HL-60 (cell line): ENCODE results near the gene SELP.
"Not testable (repeated sequence)": the region's sequence is repeated elsewhere in the genome, so short reads cannot be mapped to it uniquely, and the experiment has no call there.

Source experiments
- DNase-seq, 2 experiments: peaks; one replicate each; pipeline ENCODE4 v3.0.0-alpha.2; 2010 to 2020; ENCODE audit warnings: low read depth in 1 of 2, low spot score in 1 of 2
- H3K27ac ChIP-seq: fragments of 250-450 bp; sonication (Bioruptor Pico); replicated peaks from 2 replicates; pipeline ENCODE4 v1.5.1; 2020; ENCODE audit warnings: mild to moderate bottlenecking, moderate library complexity
- H3K27me3 ChIP-seq: fragments of 250-450 bp; sonication (Bioruptor Pico); 2 replicates; pipeline ENCODE4 v1.5.1; 2021; ENCODE audit warnings: mild to moderate bottlenecking, moderate library complexity; ENCODE audit not compliant: insufficient read depth, poor library complexity, severe bottlenecking
- H3K4me3 ChIP-seq: replicated peaks from 2 replicates; pipeline ENCODE4 v1.5.1; 2011; ENCODE audit warnings: mild to moderate bottlenecking, control low read depth, low read length; ENCODE audit not compliant: insufficient read depth
- GABPA ChIP-seq: IDR thresholded peaks from 2 replicates; pipeline ENCODE4 v1.6.1; 2012; ENCODE audit warnings: low read depth
- POLR2AphosphoS5 ChIP-seq: IDR thresholded peaks from 2 replicates; pipeline ENCODE4 v1.6.1; 2012; ENCODE audit warnings: low read depth
- REST ChIP-seq: IDR thresholded peaks from 2 replicates; pipeline ENCODE4 v1.6.1; 2012; ENCODE audit warnings: low read depth; ENCODE audit not compliant: insufficient replicate concordance
- SPI1 ChIP-seq: IDR thresholded peaks from 2 replicates; pipeline ENCODE4 v1.6.1; 2012; ENCODE audit warnings: low read depth, mild to moderate bottlenecking, borderline replicate concordance
- TF ChIP-seq, protein P1 (sequence below): IDR thresholded peaks from one replicate; pipeline ENCODE4 v1.5.1; 2011; ENCODE audit warnings: low read length, control low read depth, inconsistent platforms; ENCODE audit not compliant: insufficient read depth

The SELP gene

DNA sequence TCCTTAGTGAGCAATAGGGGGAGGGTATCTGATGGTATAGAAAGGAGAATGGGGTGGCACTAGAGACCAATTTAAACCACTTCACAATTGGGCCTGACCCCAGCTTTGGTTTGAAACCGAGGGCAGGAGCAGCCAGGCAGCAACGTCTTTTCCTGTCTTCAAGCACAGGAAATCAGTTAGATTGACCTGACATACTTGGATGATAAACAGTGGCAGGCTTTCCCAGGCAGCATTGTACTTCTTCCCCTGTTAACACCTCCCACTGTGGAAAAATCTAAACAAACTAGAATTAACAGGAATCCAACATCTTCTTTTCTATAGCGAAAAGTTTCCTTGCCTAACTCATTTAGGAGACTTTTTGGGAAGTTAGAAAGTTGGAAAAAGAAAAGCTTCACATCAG is 40.9 kb upstream of the SELP start:
- TF ChIP-seq SPI1: no peak
- TF ChIP-seq GABPA: no peak
- TF ChIP-seq REST: no peak
- TF ChIP-seq, protein P1, sequence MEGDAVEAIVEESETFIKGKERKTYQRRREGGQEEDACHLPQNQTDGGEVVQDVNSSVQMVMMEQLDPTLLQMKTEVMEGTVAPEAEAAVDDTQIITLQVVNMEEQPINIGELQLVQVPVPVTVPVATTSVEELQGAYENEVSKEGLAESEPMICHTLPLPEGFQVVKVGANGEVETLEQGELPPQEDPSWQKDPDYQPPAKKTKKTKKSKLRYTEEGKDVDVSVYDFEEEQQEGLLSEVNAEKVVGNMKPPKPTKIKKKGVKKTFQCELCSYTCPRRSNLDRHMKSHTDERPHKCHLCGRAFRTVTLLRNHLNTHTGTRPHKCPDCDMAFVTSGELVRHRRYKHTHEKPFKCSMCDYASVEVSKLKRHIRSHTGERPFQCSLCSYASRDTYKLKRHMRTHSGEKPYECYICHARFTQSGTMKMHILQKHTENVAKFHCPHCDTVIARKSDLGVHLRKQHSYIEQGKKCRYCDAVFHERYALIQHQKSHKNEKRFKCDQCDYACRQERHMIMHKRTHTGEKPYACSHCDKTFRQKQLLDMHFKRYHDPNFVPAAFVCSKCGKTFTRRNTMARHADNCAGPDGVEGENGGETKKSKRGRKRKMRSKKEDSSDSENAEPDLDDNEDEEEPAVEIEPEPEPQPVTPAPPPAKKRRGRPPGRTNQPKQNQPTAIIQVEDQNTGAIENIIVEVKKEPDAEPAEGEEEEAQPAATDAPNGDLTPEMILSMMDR: no peak
- TF ChIP-seq POLR2AphosphoS5: no peak
- Histone ChIP-seq H3K4me3 (no peak overlapping the region), H3K27ac (no peak overlapping the region), H3K27me3 (no peaks in the 10 kb centered on the region)
- no peak for DNase-seq

- not testable (repeated sequence) for DNase-seq, H3K27ac ChIP-seq
These were observed 40.3 kb upstream of the SELP start for GRCh38 chr1:169670244-169670643.

DNA sequence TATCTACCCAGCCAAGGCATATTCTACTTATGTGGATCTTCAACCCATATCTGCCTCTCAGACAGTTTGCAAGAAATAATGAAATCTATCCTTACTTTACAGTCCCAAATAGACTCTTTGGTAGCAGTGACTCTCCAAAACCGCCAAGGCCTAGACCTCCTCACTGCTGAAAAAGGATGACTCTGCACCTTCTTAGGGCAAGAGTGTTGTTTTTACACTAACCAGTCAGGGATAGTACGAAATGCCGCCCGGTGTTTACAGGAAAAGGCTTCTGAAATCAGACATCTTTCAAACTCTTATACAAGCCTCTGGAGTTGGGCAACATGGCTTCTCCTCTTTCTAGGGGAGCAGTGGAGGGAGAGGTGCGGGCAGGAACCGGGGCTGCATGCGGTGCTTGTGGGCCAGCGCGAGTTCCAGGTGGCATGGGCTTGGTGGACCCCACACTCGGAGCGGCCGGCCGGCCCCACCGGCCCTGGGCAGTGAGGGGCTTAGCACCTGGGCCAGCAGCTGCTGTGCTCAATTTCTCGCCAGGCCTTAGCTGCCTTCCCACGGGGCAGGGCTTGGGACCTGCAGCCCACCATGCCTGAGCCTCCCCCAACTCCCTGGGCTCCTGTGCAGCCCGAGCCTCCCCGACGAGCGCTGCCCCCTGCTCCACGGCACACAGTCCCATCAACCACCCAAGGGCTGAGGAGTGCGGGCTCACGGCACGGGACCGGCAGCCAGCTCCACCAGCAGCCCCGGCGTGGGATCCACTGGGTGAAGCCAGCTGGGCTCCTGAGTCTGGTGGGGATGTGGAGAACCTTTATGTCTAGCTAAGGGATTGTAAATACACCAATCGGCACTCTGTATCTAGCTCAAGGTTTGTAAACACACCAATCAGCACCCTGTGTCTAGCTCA is 38.0 kb upstream of the SELP start:
- H3K27ac ChIP-seq, H3K4me3 ChIP-seq, H3K27me3 ChIP-seq, DNase-seq: not testable (repeated sequence)

More at GRCh38 chr1:169670244-169670643, 40.3 kb upstream of the SELP start:
- H3K27me3 ChIP-seq, H3K4me3 ChIP-seq: not testable (repeated sequence)

GRCh38 chr1:169667227-169667639 is 37.3 kb upstream of the SELP start:
- H3K4me3 ChIP-seq, H3K27ac ChIP-seq, DNase-seq, H3K27me3 ChIP-seq: not testable (repeated sequence)
- TF ChIP-seq SPI1: 0 out of 2 replicates have a peak, but pooled peaks have one; percentile 1

DNA sequence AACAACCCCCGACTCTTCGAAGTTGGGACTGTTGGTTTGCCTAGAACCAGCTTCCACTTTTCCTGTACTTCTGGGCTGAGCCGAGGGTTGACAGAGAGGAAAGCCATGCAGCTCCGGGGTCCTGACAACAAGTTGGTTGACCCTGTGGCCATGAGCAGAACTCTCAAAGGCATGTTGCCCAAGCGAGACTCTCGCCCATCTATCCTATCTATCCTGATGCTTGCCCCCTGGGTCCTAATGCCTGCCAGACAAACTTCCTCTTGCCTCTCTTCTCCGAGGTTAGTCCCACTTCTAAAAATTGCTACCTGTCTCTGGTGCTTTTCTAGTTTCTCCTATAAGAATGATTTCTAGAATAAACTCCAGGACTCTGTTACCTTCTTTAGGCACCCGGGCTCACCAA is 32.8 kb upstream of the SELP start:
- peak in 1 of 2 experiments; percentile 11 for DNase-seq

DNA sequence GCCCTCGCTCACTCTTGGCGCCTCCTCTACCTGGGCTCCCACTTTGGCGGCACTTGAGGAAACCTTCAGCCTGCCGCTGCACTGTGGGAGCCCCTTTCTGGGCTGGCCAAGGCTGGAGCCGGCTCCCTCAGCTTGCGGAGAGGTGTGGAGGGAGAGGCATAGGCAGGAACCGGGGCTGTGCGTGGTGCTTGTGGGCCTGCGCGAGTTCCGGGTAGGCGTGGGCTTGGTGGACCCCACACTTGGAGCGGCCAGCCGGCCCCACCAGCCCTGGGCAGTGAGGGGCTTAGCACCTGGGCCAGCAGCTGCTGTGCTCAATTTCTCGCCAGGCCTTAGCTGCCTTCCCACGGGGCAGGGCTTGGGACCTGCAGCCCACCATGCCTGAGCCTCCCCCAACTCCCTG is 31.1 kb upstream of the SELP start:
- DNase-seq, H3K4me3 ChIP-seq, H3K27me3 ChIP-seq, H3K27ac ChIP-seq: not testable (repeated sequence)

More for the DNA sequence above, 32.8 kb upstream of the SELP start:
- H3K4me3 ChIP-seq, H3K27me3 ChIP-seq, H3K27ac ChIP-seq: not testable (repeated sequence)

DNA sequence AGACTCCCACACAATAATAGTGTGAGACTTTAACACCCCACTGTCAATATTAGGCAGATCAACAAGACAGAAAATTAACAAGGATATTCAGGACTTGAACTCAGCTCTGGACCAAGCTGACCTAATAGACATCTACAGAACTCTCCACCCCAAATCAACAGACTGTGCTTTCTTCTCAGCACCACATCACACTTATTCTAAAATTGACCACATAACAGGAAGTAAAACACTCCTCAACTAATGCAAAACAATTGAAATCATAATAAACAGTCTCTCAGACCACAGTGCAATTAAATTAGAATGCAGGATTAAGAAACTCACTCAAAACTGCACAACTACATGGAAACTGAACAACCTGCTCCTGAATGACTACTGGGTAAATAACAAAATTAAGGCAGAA is 28.9 kb upstream of the SELP start:
- not testable (repeated sequence) for H3K4me3 ChIP-seq, DNase-seq, H3K27ac ChIP-seq, H3K27me3 ChIP-seq

- Histone ChIP-seq H3K4me3 (no peak overlapping the region), H3K27me3 (no peaks in the 10 kb centered on the region), H3K27ac (no peak overlapping the region)
- TF ChIP-seq, protein P1: no peak
- DNase-seq: no peak
These were observed 23.9 kb upstream of the SELP start for GRCh38 chr1:169653873-169654272.
